Measurements from ENCODE around the gene GYS1. TPM values are rescaled to one million over a fixed set of nuclear protein-coding genes. Genes with fewer than 3 reads are reported as not detected.

GYS1 gene
- total RNA-seq, 1 donor = 43.2 TPM

- no peak for TF ChIP-seq CTCF (IDR thresholded peaks at IDR 0.05; ENCODE audit: insufficient read depth, low read depth, low read length)
- H3K4me3 ChIP-seq (ENCODE audit: low read depth, low read length) = no peak overlapping the region
- no peak for DNase-seq (ENCODE audit: low read depth)
Measured at GRCh38 chr19:49009828-49010227, 16.7 kb upstream of the GYS1 start.

- no peak for DNase-seq (ENCODE audit: low read depth)
- no peak for TF ChIP-seq CTCF (IDR thresholded peaks at IDR 0.05; ENCODE audit: insufficient read depth, low read depth, low read length)
- H3K4me3 ChIP-seq (ENCODE audit: low read depth, low read length) = no peak overlapping the region
Measured at GRCh38 chr19:49006905-49007304, 13.8 kb upstream of the GYS1 start.

- DNase-seq (ENCODE audit: low read depth) = no peak
- no peak for TF ChIP-seq CTCF (IDR thresholded peaks at IDR 0.05; ENCODE audit: insufficient read depth, low read depth, low read length)
- no peak overlapping the region for H3K4me3 ChIP-seq (ENCODE audit: low read depth, low read length)
Measured at GRCh38 chr19:49004964-49005614, 12.0 kb upstream of the GYS1 start.

GRCh38 chr19:49004133-49004532 lies 11.0 kb upstream of the GYS1 start:
- no peak for TF ChIP-seq CTCF (IDR thresholded peaks at IDR 0.05; ENCODE audit: insufficient read depth, low read depth, low read length)
- DNase-seq (ENCODE audit: low read depth) = no peak
- H3K4me3 ChIP-seq (ENCODE audit: low read depth, low read length) = no peak overlapping the region

- TF ChIP-seq CTCF (IDR thresholded peaks at IDR 0.05; ENCODE audit: insufficient read depth, low read depth, low read length) = peak; percentile 83
- peak; percentile 60 for DNase-seq (ENCODE audit: low read depth)
- no peak overlapping the region for H3K4me3 ChIP-seq (ENCODE audit: low read depth, low read length)
Measured at GRCh38 chr19:48999481-49000325, 6.6 kb upstream of the GYS1 start.

GRCh38 chr19:48997972-48998371 lies 4.9 kb upstream of the GYS1 start:
- no peak overlapping the region for H3K4me3 ChIP-seq (ENCODE audit: low read depth, low read length)
- peak; percentile 47 for DNase-seq (ENCODE audit: low read depth)
- peak; percentile 71 for TF ChIP-seq CTCF (IDR thresholded peaks at IDR 0.05; ENCODE audit: insufficient read depth, low read depth, low read length)
